Natural killer cell treated with Interleukin-12 subunit alpha and Interleukin-12 subunit beta and Interleukin-15 and Interleukin-18, amount 100 ng/mL, for 72 hours (primary cell): ENCODE measurements around the gene TRIO. TPM values are rescaled to one million over a fixed set of nuclear protein-coding genes. Genes with fewer than 3 reads are reported as not detected.

Experiments
- ATAC-seq, 2 donors: fragments of 150-1000 bp; cut with Tn5 transposase in 1 of 2; sonication (Bioruptor Pico), chemical (Tn5 transposase) in 1 of 2; 2 replicates each; pipeline ENCODE4 v1.10.0; 2021
- DNase-seq: peaks from one replicate; pipeline ENCODE4 v3.0.0; 2022; ENCODE audit warnings: low spot score
- H3K27ac Mint-ChIP-seq, 2 donors: 1 replicate in 1 of 2; 2 replicates in 1 of 2; pipeline ENCODE4 v1.8.0; 2022; ENCODE audit warnings: mixed read lengths in 2 of 2, mild to moderate bottlenecking in 1 of 2, moderate library complexity in 1 of 2
- H3K27me3 Mint-ChIP-seq, 2 donors: 1 replicate in 1 of 2; 2 replicates in 1 of 2; pipeline ENCODE4 v1.8.0; 2022; ENCODE audit warnings: mixed read lengths in 2 of 2
- H3K36me3 Mint-ChIP-seq: one replicate; pipeline ENCODE4 v1.8.0; 2022; ENCODE audit warnings: mixed read lengths
- H3K4me1 Mint-ChIP-seq, 2 donors: 1 replicate in 1 of 2; 2 replicates in 1 of 2; pipeline ENCODE4 v1.8.0; 2022; ENCODE audit warnings: low read depth in 2 of 2, mixed read lengths in 2 of 2, mild to moderate bottlenecking in 1 of 2
- H3K4me3 Mint-ChIP-seq: one replicate; pipeline ENCODE4 v1.8.0; 2022; ENCODE audit warnings: mixed read lengths
- H3K9me3 Mint-ChIP-seq: 2 replicates; pipeline ENCODE4 v1.8.0; 2022; ENCODE audit warnings: mixed read lengths
- total RNA-seq, 2 donors: library from RNA; stranded (reverse); gene quantifications; one replicate each; pipeline ENCODE4 v1.2.3, GENCODE V29; 2022

TRIO gene
- total RNA-seq, 2 donors from 2014 or later = 40.1 to 70.3 TPM

- Mint-ChIP-seq H3K27ac (no peak overlapping the region), H3K4me1 (peaks cover 4 to 8% of the 10 kb centered on the region in 2 donors), H3K9me3 (no peaks in the 10 kb centered on the region), H3K27me3 (no peaks in the 10 kb centered on the region), H3K36me3 (no peaks in the 10 kb centered on the region), H3K4me3 (no peak overlapping the region)
- no peak for ATAC-seq
- DNase-seq = no peak
Observed at GRCh38 chr5:14245132-14245925, 102.2 kb downstream of the TRIO start.

GRCh38 chr5:14246350-14247053 is 103.4 kb downstream of the TRIO start:
- DNase-seq = no peak
- no peak overlapping the region for H3K4me3 Mint-ChIP-seq
- H3K27ac Mint-ChIP-seq = no peak overlapping the region
- peak in 1 of 2 donors; percentile 29 for ATAC-seq
- H3K27me3 Mint-ChIP-seq = no peaks in the 10 kb centered on the region
- no peaks in the 10 kb centered on the region for H3K36me3 Mint-ChIP-seq
- H3K4me1 Mint-ChIP-seq = peaks cover 7 to 14% of the 10 kb centered on the region in 2 donors
- no peaks in the 10 kb centered on the region for H3K9me3 Mint-ChIP-seq

DNA sequence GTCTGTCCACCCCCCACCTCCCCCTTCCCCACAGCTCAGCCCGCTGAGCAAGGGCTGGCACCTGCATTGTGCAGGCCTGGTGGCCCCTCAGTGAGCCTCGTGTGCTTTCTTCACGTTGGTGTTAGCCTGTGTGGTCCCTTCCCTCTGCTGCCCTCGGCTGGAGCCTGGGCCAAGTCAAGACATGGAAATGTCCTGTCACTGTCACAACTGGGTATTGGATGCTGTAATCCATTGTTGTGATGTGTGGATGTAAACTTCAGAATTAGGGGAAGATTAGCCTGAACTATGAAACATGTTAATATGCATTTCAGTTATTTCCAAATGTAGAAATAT is 103.9 kb downstream of the TRIO start:
- H3K9me3 Mint-ChIP-seq = no peaks in the 10 kb centered on the region
- H3K27ac Mint-ChIP-seq = no peak overlapping the region
- DNase-seq (no peak), ATAC-seq (no peak)
- no peaks in the 10 kb centered on the region for H3K36me3 Mint-ChIP-seq
- no peak overlapping the region for H3K4me3 Mint-ChIP-seq
- peaks cover 13 to 16% of the 10 kb centered on the region in 2 donors for H3K4me1 Mint-ChIP-seq
- no peaks in the 10 kb centered on the region for H3K27me3 Mint-ChIP-seq

DNA sequence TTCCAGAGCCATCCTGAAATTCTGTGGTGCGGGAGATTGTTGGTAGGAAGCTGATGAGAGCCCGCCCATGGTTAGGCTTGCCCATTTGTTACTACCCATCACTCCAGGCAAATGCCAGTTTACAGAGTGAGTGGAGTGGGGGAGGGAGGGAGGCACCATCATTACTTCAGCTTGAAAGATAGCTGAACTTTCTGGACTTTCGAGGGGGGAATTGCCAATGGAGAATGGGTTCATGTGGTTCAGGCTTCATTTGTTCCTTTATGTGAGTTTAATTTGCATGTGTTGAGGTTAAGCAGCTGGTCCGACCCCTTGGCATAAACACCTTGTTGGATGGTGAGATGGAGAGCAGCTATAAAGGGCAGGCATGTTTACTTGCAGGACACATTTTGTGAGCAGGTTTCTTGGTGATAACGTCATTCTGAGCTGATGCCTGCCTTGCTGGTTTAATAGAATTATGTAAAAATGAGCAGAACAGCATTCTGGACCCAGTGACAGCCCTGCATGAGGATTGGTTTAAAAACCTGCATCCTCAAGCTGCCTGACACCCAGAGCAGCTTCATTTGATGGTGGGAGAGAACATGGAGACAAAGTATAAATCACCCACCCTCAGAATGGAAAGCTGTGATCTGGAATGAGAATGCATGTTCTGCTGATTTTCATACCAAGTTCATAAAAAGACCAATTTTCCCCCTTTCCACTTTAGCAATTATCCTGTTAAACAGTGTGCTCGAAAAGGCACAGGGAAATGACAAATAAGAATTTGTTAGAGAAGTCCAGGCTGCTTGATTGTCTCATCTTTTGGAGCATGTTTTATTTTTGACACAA is 106.3 kb downstream of the TRIO start:
- H3K27ac Mint-ChIP-seq = no peak overlapping the region
- H3K4me1 Mint-ChIP-seq = peaks cover 16 to 22% of the 10 kb centered on the region in 2 donors
- H3K4me3 Mint-ChIP-seq = no peak overlapping the region
- no peaks in the 10 kb centered on the region for H3K27me3 Mint-ChIP-seq
- ATAC-seq (no peak), DNase-seq (no peak)
- H3K36me3 Mint-ChIP-seq = no peaks in the 10 kb centered on the region
- no peaks in the 10 kb centered on the region for H3K9me3 Mint-ChIP-seq

- ATAC-seq = peak; percentile 22 to 58
- DNase-seq = no peak
- Mint-ChIP-seq H3K36me3 (peaks cover 5% of the 10 kb centered on the region), H3K9me3 (no peaks in the 10 kb centered on the region), H3K4me3 (no peak overlapping the region), H3K27me3 (no peaks in the 10 kb centered on the region), H3K4me1 (peaks cover 16 to 22% of the 10 kb centered on the region in 2 donors), H3K27ac (no peak overlapping the region)
Observed at GRCh38 chr5:14250084-14250695, 107.0 kb downstream of the TRIO start.

DNA sequence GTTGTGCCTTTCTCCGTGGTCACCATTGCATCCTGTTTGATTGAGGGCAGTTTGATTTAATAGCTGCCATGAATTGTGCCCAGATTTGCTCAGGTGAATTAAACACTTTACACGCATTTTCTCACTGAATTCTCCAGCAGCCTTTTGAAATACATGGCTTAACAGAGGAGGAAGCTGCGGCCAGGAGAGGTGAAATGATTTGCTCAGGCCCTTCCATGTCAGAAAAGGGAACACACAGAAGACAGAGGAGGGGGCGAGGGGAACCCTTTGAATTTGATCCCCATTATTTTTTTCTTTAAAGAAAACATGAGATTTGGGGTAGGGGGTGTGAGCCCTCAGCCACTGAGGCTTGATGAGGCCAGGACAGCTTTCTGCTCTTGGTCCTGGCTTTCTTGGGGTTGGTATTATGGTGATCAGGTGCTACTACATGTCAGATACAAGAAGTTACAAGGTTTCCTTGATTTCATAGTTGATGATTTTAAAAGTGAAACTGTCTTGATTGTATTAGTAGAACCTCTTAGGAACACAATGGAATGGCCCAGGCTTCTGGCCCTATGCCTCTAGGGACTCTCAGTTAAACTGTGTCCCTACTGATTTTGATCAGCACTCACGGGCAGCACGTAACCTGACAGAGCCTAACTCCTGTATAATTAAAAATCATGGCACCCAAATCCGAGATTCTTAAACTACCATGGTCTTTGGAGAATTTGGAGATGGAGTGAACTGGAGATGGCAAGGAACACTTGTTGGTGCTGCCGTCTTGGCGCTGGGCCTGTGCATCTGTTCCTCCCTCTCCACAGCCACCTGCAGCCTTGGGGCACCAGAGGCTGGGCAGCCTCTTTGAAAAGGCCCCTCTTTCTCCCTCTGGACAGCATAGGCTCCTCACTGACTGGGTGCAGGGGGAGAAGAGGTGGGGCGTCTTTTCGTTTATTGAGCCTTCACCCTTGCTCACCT is 107.9 kb downstream of the TRIO start:
- no peak overlapping the region for H3K4me3 Mint-ChIP-seq
- DNase-seq (no peak), ATAC-seq (peak in 1 of 2 donors; percentile 7)
- no peak overlapping the region for H3K27ac Mint-ChIP-seq
- peaks cover 10% of the 10 kb centered on the region for H3K36me3 Mint-ChIP-seq
- peaks cover 3% of the 10 kb centered on the region for H3K9me3 Mint-ChIP-seq
- peaks cover 20 to 25% of the 10 kb centered on the region in 2 donors for H3K4me1 Mint-ChIP-seq
- no peaks in the 10 kb centered on the region for H3K27me3 Mint-ChIP-seq

DNA sequence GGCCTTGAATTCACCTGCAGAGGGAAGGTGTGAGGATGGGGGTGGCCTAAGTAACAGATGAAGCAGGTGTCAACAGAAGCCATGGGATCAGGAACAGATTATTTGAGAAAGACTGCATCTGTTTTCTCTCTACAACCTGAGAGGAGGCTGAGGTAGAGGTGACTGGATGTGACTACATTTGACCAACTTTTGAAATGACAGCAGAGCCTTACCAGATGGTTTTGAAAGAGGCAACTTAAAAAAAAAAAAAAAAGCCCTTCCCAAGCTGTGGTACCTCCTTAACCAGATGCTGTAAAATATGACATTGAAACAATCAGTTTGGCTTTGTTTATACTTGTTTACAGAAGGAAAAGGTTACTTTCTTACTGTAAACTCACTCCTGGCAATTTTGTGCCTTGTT is 108.6 kb downstream of the TRIO start:
- peaks cover 4% of the 10 kb centered on the region for H3K9me3 Mint-ChIP-seq
- DNase-seq (no peak), ATAC-seq (peak in 1 of 2 donors; percentile 41)
- no peaks in the 10 kb centered on the region for H3K27me3 Mint-ChIP-seq
- H3K27ac Mint-ChIP-seq = no peak overlapping the region
- H3K4me1 Mint-ChIP-seq = peaks cover 25 to 29% of the 10 kb centered on the region in 2 donors
- H3K36me3 Mint-ChIP-seq = peaks cover 13% of the 10 kb centered on the region
- H3K4me3 Mint-ChIP-seq = no peak overlapping the region

GRCh38 chr5:14252793-14253192 is 109.7 kb downstream of the TRIO start:
- peaks cover 13% of the 10 kb centered on the region for H3K36me3 Mint-ChIP-seq
- peaks cover 34 to 37% of the 10 kb centered on the region in 2 donors for H3K4me1 Mint-ChIP-seq
- ATAC-seq (no peak), DNase-seq (no peak)
- H3K27me3 Mint-ChIP-seq = no peaks in the 10 kb centered on the region
- H3K27ac Mint-ChIP-seq = no peak overlapping the region
- no peak overlapping the region for H3K4me3 Mint-ChIP-seq
- H3K9me3 Mint-ChIP-seq = peaks cover 4% of the 10 kb centered on the region

DNA sequence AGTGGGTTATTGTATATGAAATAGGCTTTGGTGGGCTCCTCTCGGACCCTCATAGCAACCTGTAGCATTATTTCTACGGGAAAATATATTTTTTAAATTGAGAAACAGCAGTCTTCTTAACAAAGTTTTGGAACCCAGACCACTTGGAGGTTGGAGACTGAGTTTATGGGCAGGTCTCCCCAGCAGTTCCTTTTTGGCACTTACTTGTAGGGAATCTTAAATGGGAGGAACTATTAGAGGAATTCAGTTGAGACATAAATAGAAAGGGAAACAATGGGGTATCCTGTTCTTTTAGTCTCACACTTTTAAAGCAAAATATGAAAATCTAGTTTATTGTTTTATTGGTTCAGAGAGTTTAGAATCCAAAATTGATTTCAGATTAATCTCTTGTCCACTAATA is 111.5 kb downstream of the TRIO start:
- Mint-ChIP-seq H3K36me3 (peaks cover 13% of the 10 kb centered on the region), H3K4me3 (no peak overlapping the region), H3K27ac (no peak overlapping the region), H3K4me1 (peaks cover 38 to 41% of the 10 kb centered on the region in 2 donors), H3K9me3 (peaks cover 4% of the 10 kb centered on the region), H3K27me3 (no peaks in the 10 kb centered on the region)
- DNase-seq (no peak), ATAC-seq (no peak)

GRCh38 chr5:14256026-14256690 is 113.0 kb downstream of the TRIO start:
- H3K36me3 Mint-ChIP-seq = peaks cover 13% of the 10 kb centered on the region
- DNase-seq (no peak), ATAC-seq (no peak)
- H3K4me3 Mint-ChIP-seq = peak overlapping the region; percentile 5
- H3K27ac Mint-ChIP-seq = peak overlapping the region in 1 of 2 donors; percentile 20
- H3K9me3 Mint-ChIP-seq = peaks cover 4% of the 10 kb centered on the region
- H3K27me3 Mint-ChIP-seq = peaks cover 0 to 1% of the 10 kb centered on the region in 2 donors
- peaks cover 40% of the 10 kb centered on the region in 2 donors for H3K4me1 Mint-ChIP-seq

DNA sequence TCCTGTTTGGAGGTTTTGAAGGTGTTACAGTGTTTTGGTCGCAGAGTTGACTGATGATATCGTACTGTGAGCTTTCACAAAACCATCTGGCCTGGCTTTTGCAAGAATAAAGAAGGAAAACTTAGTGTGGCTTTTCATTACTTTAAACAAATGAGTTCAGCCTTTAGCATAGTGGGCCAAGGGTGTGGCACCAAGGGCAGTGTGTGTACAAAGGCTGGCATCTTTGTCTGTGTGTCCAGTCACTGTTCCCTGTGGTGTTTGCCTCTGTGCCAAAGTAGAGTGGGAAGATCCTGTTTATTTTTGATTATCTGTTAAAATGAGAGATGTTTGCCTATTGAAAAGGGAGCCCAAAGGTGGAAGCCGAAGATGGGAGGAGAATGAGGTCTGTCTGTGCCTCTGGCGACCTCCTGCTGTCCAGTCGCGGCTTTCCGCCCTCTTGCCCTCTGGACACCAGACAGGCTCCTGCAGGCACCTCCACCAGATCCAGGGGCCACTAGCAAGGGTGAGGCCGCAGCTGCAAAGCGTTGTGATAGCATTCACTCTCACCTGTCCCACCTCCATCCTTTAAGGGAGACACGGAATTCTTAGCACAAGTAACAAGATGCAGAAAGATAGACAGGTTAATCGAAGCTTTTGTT is 113.7 kb downstream of the TRIO start:
- Mint-ChIP-seq H3K36me3 (peaks cover 13% of the 10 kb centered on the region), H3K27me3 (peaks cover 0 to 2% of the 10 kb centered on the region in 2 donors), H3K4me1 (peaks cover 37 to 42% of the 10 kb centered on the region in 2 donors), H3K9me3 (peaks cover 4% of the 10 kb centered on the region), H3K4me3 (no peak overlapping the region), H3K27ac (no peak overlapping the region)
- DNase-seq = no peak
- no peak for ATAC-seq

GRCh38 chr5:14257995-14258403 is 114.9 kb downstream of the TRIO start:
- DNase-seq (peak; percentile 71), ATAC-seq (peak; percentile 70 to 81)
- Mint-ChIP-seq H3K4me3 (peak overlapping the region; percentile 25), H3K4me1 (peaks cover 41 to 44% of the 10 kb centered on the region in 2 donors), H3K36me3 (peaks cover 13% of the 10 kb centered on the region), H3K27me3 (peaks cover 0 to 2% of the 10 kb centered on the region in 2 donors), H3K9me3 (peaks cover 4% of the 10 kb centered on the region), H3K27ac (no peak overlapping the region)
